HG03469 (cell line): ENCODE measurements around the gene SEC61B.

ENCODE experiments used
- ATAC-seq: cut with Tn5 transposase; IDR thresholded peaks from one replicate; pipeline ENCODE4 v1.9.1; 2021; ENCODE audit warnings: mild to moderate bottlenecking, moderate library complexity, moderate number of reproducible peaks; ENCODE audit not compliant: unreplicated experiment

The SEC61B gene

DNA sequence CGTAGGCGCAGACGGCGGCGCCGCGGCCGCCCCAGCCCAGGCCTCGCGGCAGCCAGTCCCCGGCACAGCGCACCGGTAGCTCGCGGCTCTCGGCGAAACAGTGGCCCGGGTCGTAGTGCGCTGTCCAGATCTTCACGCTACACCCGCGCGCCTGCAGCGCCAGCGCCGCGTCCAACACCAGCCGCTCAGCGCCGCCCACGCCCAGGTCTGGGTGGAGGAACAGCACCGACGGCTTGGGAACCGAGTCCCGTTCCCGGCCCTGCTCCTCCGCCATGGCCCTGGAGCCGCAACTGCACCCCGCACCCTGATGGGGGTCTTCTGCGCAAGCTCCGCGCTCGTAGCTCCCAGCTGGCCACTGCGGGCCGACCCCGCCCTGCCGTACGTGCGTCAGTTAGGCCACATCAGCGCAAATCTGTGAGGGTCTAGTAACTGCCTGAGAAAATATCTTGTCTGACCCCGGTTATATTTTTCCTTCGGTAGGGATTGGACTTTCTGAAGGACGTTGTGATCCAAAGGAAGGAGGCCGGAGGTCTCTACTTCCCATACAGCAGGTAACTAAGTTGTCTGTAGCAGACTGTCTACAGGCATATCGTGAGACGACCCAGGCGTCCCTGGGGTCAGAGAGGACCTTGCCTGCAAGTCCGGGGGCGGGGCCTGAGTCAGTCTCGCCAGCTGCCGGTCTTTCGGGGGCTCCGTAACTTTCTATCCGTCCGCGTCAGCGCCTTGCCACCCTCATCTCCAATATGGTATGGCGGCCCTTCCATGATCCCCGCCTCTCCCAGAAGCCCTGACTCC lies at the start of gene SEC61B, which contains the start of gene ALG2:
Gene SEC61B (plus strand): TSS at position 662 of the 795 bp plus-strand sequence. CDS start 82 bp downstream, at position 744.
Gene ALG2 (minus strand): TSS at position 322 of the 795 bp plus-strand sequence. CDS start 48 bp downstream, at position 274.
- ATAC-seq = peak; percentile 82

DNA sequence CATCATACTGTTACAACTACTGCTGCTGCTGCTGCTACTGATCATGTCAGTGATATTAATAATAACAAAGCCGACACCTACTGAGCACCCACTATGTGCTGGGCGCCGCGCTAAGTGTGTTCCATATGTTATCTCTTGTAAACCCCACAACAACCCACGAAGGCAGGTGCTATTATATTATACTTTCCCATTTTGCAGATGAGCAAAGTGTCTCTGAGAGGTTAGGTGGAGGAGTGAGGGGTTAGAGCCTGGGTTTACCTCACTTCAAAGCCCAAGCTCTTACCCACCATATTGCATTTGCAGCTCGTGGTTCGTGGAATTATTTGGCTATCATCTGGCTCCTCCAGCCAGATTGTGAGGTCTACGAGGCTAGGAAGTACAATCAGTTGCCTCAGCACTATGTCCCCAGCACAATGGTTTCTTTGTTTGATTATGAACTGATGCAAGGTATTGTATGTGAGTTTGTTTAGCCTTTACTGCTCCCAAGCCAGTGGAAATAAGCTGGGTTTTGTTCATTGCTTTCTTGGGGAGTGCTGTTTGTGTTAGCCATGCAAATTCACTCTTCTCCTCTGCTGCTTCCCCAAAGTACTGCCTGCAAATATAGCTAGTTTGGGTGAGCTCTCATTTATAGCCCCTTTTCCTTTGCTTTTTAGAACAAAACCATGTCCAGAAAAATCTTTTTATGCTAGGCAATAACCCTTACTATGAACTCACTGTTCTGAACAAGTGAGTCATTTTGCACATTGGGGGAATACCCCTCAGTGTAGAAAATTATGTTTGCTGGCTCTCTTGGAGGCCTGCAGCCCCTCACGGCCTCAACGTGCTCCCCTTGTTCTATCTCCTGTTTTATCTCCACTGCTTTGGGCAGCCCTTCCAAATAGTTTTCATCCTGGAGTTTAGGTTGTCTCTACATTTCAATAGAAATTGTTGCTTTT lies 48.2 kb upstream of the SEC61B start:
- no peak for ATAC-seq

- ATAC-seq = no peak
Observed at GRCh38 chr9:99176527-99177013, 45.5 kb upstream of the SEC61B start.

DNA sequence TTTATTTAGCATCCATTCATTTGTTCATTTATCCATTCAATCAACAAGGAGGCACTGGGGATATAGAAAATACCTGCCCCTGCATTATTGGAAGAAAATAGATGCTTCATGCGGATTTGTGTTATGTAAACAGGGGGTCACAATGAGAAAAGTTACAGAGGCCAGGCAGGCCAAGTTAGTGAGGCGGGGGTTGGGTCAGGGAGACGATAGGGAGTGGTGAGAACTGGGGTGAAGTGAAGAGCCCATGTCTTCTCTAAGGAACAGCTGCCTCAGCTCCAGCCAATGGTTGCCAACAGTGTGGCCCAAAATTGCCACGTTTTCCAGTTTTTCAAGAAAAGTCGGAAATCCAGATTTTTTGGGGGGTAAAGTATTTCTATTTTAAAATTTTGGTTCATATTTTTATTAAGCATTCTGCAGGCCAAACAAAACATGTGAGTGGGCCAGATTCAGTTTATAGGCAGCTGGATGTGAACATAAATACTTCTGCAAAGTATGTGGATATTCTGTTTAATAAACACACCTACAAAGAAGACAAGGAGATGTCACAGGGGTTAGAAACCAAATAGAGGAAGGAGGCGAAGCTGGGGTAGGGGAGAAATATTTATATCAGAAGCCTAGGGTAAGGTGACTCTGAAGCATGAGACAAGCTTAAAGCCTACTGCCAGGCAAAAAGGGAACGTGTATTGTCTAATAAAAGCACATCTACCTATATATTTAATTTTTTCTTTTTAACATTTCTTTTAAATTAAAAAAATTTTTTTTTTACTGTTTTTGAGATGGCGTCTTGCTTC lies 44.3 kb upstream of the SEC61B start:
- ATAC-seq = no peak

- no peak for ATAC-seq
Observed at GRCh38 chr9:99178912-99179872, 42.9 kb upstream of the SEC61B start.

DNA sequence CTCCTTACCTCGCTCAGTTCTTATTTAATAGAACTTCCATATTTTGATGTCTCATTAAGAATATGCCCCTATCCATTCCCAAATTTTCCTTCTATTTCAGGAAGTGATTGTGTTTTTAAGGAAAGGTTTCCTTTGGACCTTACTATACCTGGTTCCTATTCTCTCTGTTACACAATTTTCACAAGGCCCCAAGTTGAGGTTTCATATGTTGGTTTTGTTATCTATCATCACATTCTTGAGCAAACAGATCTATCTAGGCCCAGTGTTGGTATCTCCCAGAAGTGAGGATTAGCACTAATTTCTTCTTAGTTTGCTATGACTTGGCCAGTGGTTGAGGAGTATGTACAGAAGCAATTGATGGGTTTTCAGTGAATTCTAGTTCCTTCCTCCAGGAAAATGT lies 41.9 kb upstream of the SEC61B start:
- peak; percentile 37 for ATAC-seq

DNA sequence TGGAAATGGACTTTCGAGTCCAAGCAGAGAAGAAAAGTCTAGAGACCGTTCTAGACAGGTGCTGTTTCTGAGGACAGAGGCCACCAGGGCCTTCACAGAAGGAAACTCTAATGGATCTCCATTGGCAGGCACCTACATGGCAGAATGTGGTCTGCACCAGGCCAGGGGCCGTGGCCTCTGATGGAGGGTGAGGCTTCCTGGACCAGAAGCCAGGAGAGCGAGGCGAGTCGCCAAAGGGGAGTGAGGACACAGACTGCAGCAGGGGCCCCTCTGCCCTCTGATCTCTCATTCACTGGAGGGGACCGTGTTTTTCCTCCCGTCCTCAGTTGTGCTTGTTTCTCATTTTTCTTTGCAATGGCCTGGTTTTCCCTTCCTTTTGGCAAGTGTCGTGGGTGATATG lies 41.4 kb upstream of the SEC61B start:
- no peak for ATAC-seq

- no peak for ATAC-seq
Observed at GRCh38 chr9:99181206-99181605, 40.9 kb upstream of the SEC61B start.

GRCh38 chr9:99181621-99182020 lies 40.5 kb upstream of the SEC61B start:
- no peak for ATAC-seq

GRCh38 chr9:99182356-99182755 lies 39.7 kb upstream of the SEC61B start:
- ATAC-seq = no peak

- no peak for ATAC-seq
Observed at GRCh38 chr9:99183616-99184015, 38.5 kb upstream of the SEC61B start.

DNA sequence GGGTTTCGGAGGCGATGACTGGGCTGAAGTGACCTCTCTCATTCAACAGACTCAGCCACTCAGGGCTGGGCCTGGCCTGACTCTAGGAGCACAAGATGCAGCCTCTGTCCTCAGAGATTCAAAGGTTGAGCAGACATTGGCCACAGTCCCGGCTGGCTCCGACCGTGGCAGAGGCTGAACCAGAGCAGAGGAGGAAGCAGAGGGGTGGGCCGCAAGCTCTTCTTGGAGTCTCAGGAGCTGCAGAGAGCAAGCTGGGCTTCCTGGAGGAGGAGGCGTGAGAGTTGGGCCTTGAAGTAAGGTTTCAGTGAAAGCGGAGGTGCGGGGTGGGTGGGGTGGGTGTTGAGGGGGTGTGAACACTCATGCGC lies 38.0 kb upstream of the SEC61B start:
- ATAC-seq = no peak

DNA sequence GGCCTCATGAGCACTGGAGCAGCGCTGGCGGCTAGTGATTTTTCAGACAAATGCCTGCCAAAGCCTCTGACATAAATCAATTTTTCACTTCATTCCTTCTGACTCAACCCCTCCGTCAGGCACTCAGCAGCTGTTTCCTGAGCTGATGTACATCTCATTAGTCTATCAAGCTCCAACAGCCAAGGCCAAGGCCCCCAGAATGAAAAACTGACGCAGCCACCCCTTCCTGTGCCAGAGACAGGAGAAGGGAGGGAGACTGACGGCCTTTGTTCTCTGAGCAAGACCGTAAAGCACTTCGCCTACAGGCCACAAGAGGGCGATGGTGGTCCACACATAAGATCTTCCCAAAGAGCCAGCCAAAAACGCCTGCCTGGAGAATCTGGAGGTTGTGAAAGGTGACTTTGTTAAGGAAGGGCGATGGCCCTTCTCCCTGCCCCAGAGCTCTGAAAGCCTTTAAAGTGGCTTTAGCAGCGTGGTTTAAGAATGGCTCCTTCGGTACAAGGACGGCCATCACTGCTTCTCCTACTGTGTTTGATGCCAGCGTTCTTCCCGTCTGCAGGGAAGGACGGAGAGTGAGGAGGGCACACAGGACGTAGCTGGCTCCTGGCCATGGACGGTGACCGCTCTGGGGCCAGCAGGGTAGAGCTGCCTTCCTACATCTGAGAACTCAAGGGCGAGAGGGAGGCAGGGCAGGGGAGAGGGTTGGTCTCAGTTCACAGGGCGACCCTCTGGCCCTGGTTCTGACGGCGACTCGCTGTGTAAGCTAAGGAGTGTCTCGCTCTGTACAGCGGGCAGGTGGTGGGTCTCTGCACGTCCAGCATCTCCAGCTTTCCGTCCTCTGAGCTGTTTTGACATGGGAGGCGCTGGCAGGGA lies 37.4 kb upstream of the SEC61B start:
- ATAC-seq = no peak

DNA sequence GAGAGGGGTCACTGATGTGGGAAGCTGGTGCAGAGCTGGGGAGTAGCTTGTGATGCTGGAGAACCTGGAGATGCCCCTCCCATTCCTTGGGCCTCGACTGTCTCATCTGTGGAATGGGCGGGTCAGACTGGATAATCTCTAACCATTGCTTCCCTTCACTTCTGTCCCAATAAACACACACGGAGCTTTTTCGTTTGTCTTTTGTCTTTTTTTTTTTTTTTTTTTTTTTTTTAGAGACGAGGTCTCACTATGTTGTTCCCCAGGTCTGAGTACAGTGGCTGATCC lies 36.8 kb upstream of the SEC61B start:
- ATAC-seq = no peak

GRCh38 chr9:99185934-99186333 lies 36.1 kb upstream of the SEC61B start:
- no peak for ATAC-seq

GRCh38 chr9:99187311-99187710 lies 34.8 kb upstream of the SEC61B start:
- ATAC-seq = no peak

DNA sequence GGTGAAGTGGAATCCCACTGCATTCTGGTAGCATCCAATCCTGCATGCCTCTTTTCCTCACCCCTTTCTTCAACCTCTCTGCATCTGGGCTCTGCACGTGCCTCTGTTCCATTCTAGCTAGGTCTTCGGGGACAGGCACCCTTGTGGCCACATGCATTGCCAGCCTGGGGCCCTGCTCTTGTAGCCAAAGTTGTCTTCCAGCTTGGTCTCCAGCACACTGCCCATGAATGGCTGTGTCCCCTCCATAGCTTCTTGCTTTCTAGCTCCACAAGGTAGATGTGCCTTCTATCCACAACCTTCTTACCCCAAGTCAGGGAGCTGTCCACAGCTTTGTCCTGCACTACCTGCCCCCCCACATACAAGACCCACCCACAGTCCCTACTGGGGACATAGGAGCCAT lies 32.9 kb upstream of the SEC61B start:
- ATAC-seq = no peak

DNA sequence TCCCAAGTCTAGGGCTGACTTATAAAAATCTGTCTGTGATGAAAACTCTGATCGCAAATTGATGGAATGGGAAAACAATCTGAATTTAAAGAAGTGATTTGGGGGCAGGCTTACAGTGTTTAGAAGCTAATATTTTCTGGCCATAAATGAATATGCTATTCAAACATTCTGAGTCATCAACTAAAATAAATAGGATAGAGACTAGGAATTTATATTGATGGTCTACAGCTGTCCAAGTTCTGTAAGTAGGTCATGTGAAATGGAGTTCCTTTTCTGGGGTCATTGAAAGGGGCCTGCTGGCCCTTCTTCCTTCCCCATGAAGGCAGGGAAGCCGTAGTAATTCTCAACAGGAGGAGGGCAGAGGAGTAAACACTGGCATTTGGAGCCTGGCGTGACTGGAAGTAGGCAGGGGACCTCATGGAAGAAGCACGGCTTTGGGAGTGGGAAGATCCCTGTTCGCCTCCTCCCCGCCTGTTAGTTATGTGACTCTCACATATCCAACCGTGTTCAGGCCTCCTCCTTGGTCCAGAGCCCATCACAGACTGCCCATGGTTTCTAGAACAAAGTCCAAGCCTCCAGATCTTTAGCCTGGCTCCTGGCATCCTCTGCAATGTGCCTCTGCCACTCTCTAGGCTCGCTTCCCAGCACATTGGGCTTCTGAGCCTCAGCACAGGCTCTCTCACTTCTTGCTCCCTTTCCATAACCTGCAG lies 32.0 kb upstream of the SEC61B start:
- no peak for ATAC-seq
